HepG2 (cell line): ENCODE data around the gene CAMSAP1. TPM values are rescaled to one million over a fixed set of nuclear protein-coding genes. Genes with fewer than 3 reads are reported as not detected.

Experiments
- ATAC-seq: fragments of 200-7000 bp; cut with Tn5 transposase; 3 replicates; pipeline ENCODE4 v1.9.1; 2020; ENCODE audit warnings: mild to moderate bottlenecking, moderate library complexity
- BruUV-seq: library from RNA; stranded (reverse); fragments of 400-500 nt; replicated peaks from 2 replicates; lab custom pipeline; 2021; lab: Mats Ljungman, UMichigan
- CTCF ChIA-PET: fragments of 300-600 bp; formaldehyde crosslinking; extraction: SDS; loops from one replicate; lab custom pipeline; 2021; ENCODE audit warnings: low total read pairs, inconsistent platforms, low intra/inter-chr PET ratio; lab: Yijun Ruan, JAX
- POLR2A ChIA-PET: fragments of 350-600 bp; sonication (Branson Sonifier 250); formaldehyde crosslinking; loops from one replicate; lab custom pipeline; 2020; ENCODE audit warnings: antibody characterized with exemption, inconsistent platforms; lab: Yijun Ruan, JAX
- DNase-seq: peaks from one replicate; pipeline ENCODE4 v3.0.0-alpha.2; 2015; ENCODE audit warnings: low spot score
- FAIRE-seq: peaks from 3 replicates; lab custom pipeline; 2011; peaks lifted over from hg19 to GRCh38; lab: Jason Lieb, UNC
- H2AFZ ChIP-seq: one replicate; pipeline ENCODE4 v1.6.1; 2011; ENCODE audit warnings: low read length, inconsistent platforms
- H3K27ac ChIP-seq: fragments of 300-600 bp; 3 replicates; pipeline ENCODE4 v1.8.0; 2011; ENCODE audit warnings: mixed run types, mild to moderate bottlenecking, mixed read lengths, low read length, inconsistent platforms; ENCODE audit not compliant: insufficient read depth; ENCODE audit errors: extremely low read length
- H3K27me3 ChIP-seq, 2 experiments: fragments of 200-600 bp in 1 of 2; 2 replicates in 1 of 2; 3 replicates in 1 of 2; pipeline versions ENCODE4 v1.6.0 to v1.8.0; 2011; ENCODE audit warnings: low read length in 2 of 2, mild to moderate bottlenecking in 2 of 2, moderate library complexity in 2 of 2, inconsistent platforms in 1 of 2; ENCODE audit not compliant: insufficient read depth in 2 of 2, control insufficient read depth in 1 of 2
- H3K36me3 ChIP-seq, 2 experiments: fragments of 200-600 bp in 1 of 2; replicated peaks in 1 of 2; 2 replicates in 1 of 2; 3 replicates in 1 of 2; pipeline versions ENCODE4 v1.5.1 to v1.8.0; 2011; ENCODE audit warnings: low read length in 2 of 2, inconsistent platforms in 1 of 2; ENCODE audit not compliant: insufficient read depth in 2 of 2, control insufficient read depth in 1 of 2
- H3K4me1 ChIP-seq: 2 replicates; pipeline ENCODE4 v1.5.1; 2012; ENCODE audit warnings: low read length, inconsistent platforms; ENCODE audit not compliant: insufficient read depth
- H3K4me2 ChIP-seq: 2 replicates; pipeline ENCODE4 v1.6.0; 2011; ENCODE audit warnings: low read depth, low read length, inconsistent platforms
- H3K4me3 ChIP-seq, 3 experiments: fragments of 200-600 bp in 1 of 3; sonication (generic), shearing (Covaris generic) in 1 of 3; replicated peaks in 1 of 3; 2 replicates each; pipeline ENCODE4 v1.5.1; 2011 to 2016; ENCODE audit warnings: low read length in 3 of 3, inconsistent platforms in 2 of 3, low read depth in 2 of 3, mild to moderate bottlenecking in 2 of 3, control low read depth in 1 of 3, mixed read lengths in 1 of 3; ENCODE audit not compliant: insufficient read depth in 1 of 3
- H3K79me2 ChIP-seq: one replicate; pipeline ENCODE4 v1.6.1; 2011; ENCODE audit warnings: low read length, inconsistent platforms; ENCODE audit not compliant: insufficient read depth
- H3K9ac ChIP-seq: 2 replicates; pipeline ENCODE4 v1.6.0; 2011; ENCODE audit warnings: mild to moderate bottlenecking, low read depth, low read length, inconsistent platforms; ENCODE audit not compliant: insufficient read depth
- H3K9me3 ChIP-seq: 2 replicates; pipeline ENCODE4 v1.5.1; 2012; ENCODE audit warnings: mild to moderate bottlenecking, low read length
- H4K20me1 ChIP-seq: 2 replicates; pipeline ENCODE4 v1.6.0; 2011; ENCODE audit warnings: inconsistent platforms, mild to moderate bottlenecking, low read length, moderate library complexity; ENCODE audit not compliant: insufficient read depth
- HOXD1 ChIP-seq: sonication (generic); formaldehyde crosslinking; IDR thresholded peaks from 2 replicates; pipeline ENCODE4 v1.5.0; 2020; ENCODE audit warnings: missing genetic modification reagents
- RNF2 ChIP-seq: fragments of 450-650 bp; conservative IDR thresholded peaks from 2 replicates; pipeline ENCODE4 v1.6.1; 2016; ENCODE audit warnings: low read depth
- ZNF264 ChIP-seq: sonication (generic); formaldehyde crosslinking; IDR thresholded peaks from 2 replicates; pipeline ENCODE4 v1.4.0; 2020; ENCODE audit warnings: missing genetic modification reagents
- ZNF777 ChIP-seq: sonication (generic); formaldehyde crosslinking; IDR thresholded peaks from 2 replicates; pipeline ENCODE4 v1.4.0; 2020; ENCODE audit warnings: missing genetic modification reagents
- WGBS: methylation state at CpG from one replicate; pipeline ENCODE4 v1.1.6; 2017; ENCODE audit warnings: low lambda C conversion rate; 5-methylcytosine and 5-hydroxymethylcytosine counted together
- in situ Hi-C: cut with HindIII; loops from 2 replicates; pipeline ENCODE4 v1.10.0; 2017; ENCODE audit warnings: low pct_unique_long_range_greater_than_20kb; ENCODE audit not compliant: extremely low pct_ligation_motif_present
- intact Hi-C: fragments of 100-400 bp; cut with micrococcal nuclease; formaldehyde crosslinking; loops from one replicate; pipeline ENCODE4 v1.10.0; 2022; ENCODE audit not compliant: unreplicated experiment
- polyA plus RNA-seq, 8 experiments: library from polyadenylated mRNA; depleted of rRNA in 3 of 8; stranded (reverse) in 7 of 8; unstranded in 1 of 8; fragments of >200 nt; fragmentation: Illumina TruSeq in 4 of 8; extraction: Trizol in 4 of 8; gene quantifications; 2 replicates each; pipeline versions ENCODE4 v1.2.1 to v1.2.3, GENCODE V29; 2011 to 2016; ENCODE audit warnings: low read depth in 4 of 8, missing spikeins in 1 of 8, mixed read lengths in 1 of 8; ENCODE audit not compliant: insufficient read depth in 1 of 8
- total RNA-seq, 5 experiments: library from RNA; depleted of rRNA; stranded (reverse); fragments of >200 nt; fragmentation: Illumina TruSeq; extraction: Trizol; gene quantifications; 2 replicates each; pipeline ENCODE4 v1.2.3, GENCODE V29; 2016; ENCODE audit warnings: low read depth in 1 of 5

Gene CAMSAP1
- total and polyA plus RNA-seq, 2 of the 13 experiments (the other 11 are each of a cell fraction or from before 2014, with no cell fraction given), result 3.8 to 12.4 TPM

DNA sequence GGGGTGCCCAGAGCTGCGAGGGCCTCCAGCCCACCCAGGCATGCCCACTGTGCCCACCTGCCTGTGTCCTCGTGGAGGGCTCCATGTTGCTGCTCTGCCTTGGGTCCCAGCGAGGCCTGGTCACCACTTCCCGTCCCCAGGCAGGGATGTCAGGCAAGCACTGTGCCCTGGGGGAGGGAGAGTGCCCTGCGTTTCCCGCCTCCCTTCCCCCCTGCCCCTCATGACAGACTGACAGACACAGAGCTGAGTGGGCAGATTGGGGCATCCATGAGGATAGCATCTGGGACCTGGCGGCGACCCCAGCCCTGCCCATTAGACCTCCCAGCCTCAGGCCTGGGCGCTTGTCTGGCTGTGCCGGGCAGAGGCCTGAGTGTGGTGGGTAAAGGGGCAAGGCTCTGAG lies 148.5 kb downstream of the CAMSAP1 start:
- no peak for ATAC-seq
- no peak for TF ChIP-seq ZNF777 (CRISPR knock-in tag)
- TF ChIP-seq HOXD1 (CRISPR knock-in tag), result no peak
- TF ChIP-seq ZNF264 (CRISPR knock-in tag), result no peak
- no peak for TF ChIP-seq RNF2
- TF ChIP-seq, all 625 proteins: peak for 0
- POLR2A ChIA-PET, result no interaction called here
- H2AFZ ChIP-seq, result no peak overlapping the region
- no peaks in the 10 kb centered on the region for H3K79me2 ChIP-seq
- DNase-seq (no peak), FAIRE-seq (no peak)
- CTCF ChIA-PET, result no interaction called here
- H3K4me2 ChIP-seq, result no peak overlapping the region
- H4K20me1 ChIP-seq, result no peaks in the 10 kb centered on the region
- intact Hi-C loops, result no loop called here
- H3K36me3 ChIP-seq, result no peaks in the 10 kb centered on the region
- in situ Hi-C loops, result no loop called here
- no TSS peak for BruUV-seq
- no peaks in the 10 kb centered on the region for H3K9me3 ChIP-seq
- H3K27ac ChIP-seq, result no peak overlapping the region
- H3K4me1 ChIP-seq, result no peaks in the 10 kb centered on the region
- peaks cover 21 to 92% of the 10 kb centered on the region in 2 experiments; a peak in 4 of 5 replicates for H3K27me3 ChIP-seq
- WGBS, result no CpG with 5 or more reads among the region's 10 CpGs
- H3K4me3 ChIP-seq, result no peak overlapping the region
- no peak overlapping the region for H3K9ac ChIP-seq

Other genes with a start within 250 kb of the CAMSAP1 start
- not detected in 2 replicates for gene LCN9, start 244.2 kb downstream of the CAMSAP1 start, total RNA-seq (2016; rRNA removed; fragmentation: Illumina TruSeq; extraction: Trizol)
- gene LCN9, start 244.2 kb downstream of the CAMSAP1 start, polyA plus RNA-seq (2011; rRNA removed), result not detected in 2 replicates
- gene SOHLH1, start 208.1 kb downstream of the CAMSAP1 start, total RNA-seq (2016; rRNA removed; fragmentation: Illumina TruSeq; extraction: Trizol), result 0.15 and 0.32 TPM in 2 replicates
- gene SOHLH1, start 208.1 kb downstream of the CAMSAP1 start, polyA plus RNA-seq (2011; rRNA removed), result 0.15 and 0.21 TPM in 2 replicates
- not detected in 2 replicates for gene KCNT1, start 205.4 kb downstream of the CAMSAP1 start, total RNA-seq (2016; rRNA removed; fragmentation: Illumina TruSeq; extraction: Trizol)
- gene KCNT1, start 205.4 kb downstream of the CAMSAP1 start, polyA plus RNA-seq (2011; rRNA removed), result not detected in 2 replicates
- 28.7 and 32.2 TPM in 2 replicates for gene UBAC1, start 53.8 kb upstream of the CAMSAP1 start, total RNA-seq (2016; rRNA removed; fragmentation: Illumina TruSeq; extraction: Trizol)
- 30.2 and 34.1 TPM in 2 replicates for gene UBAC1, start 53.8 kb upstream of the CAMSAP1 start, polyA plus RNA-seq (2011; rRNA removed)
- gene NACC2, start 187.7 kb upstream of the CAMSAP1 start, total RNA-seq (2016; rRNA removed; fragmentation: Illumina TruSeq; extraction: Trizol), result 10.5 and 12.3 TPM in 2 replicates
- 5.9 and 6.3 TPM in 2 replicates for gene NACC2, start 187.7 kb upstream of the CAMSAP1 start, polyA plus RNA-seq (2011; rRNA removed)
- gene TMEM250, start 211.3 kb upstream of the CAMSAP1 start, total RNA-seq (2016; rRNA removed; fragmentation: Illumina TruSeq; extraction: Trizol), result 12.0 and 13.9 TPM in 2 replicates
- gene TMEM250, start 211.3 kb upstream of the CAMSAP1 start, polyA plus RNA-seq (2011; rRNA removed), result 5.5 and 7.1 TPM in 2 replicates